ENCODE data around the gene BTBD18. TPM values are rescaled to one million over a fixed set of nuclear protein-coding genes. Genes with fewer than 3 reads are reported as not detected.

The BTBD18 gene
- total RNA-seq, 4 donors from 2014 or later = not detected

DNA sequence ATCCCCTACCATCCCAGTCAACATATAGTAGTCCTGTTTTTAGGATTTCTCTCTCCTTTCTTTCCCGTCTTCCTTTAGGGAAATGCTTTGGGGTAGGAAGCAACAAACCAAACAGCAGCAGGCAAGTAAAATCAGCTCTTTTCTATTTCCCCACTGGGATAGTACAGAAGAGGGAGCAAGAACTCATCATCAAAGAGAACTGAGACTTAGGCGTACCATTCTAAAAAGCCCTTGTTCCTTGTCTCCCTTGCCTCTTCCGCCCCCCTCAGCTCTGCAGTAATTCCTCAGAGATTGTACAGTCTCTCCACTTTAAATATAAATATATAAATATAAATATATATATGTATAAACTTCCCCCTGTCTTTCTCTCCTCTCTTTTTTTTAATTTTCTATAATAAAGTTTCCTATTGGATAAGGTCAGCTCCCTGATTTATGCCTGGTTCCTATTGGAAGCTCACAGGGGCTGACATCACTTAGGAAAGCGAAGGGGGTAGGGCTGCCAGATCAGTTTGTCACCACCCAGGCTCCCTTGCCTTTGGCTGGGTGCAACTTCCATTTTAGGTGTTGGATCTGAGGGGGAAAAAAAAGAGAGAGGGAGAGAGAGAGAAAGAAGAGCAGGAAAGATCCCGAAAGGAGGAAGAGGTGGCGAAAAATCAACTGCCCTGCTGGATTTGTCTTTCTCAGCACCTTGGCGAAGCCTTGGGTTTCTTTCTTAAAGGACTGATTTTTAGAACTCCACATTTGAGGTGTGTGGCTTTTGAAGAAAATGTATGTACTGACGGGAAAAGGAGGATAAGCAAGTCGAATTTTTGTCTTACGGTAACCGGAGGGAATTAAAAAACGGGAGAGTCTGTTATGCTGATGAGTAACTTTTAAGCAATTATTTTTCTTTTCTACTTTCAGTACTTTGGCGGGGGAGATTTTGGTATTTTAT is 9.9 kb upstream of the BTBD18 start, which contains the start of gene CTNND1:
TSS of gene CTNND1 (plus strand) at position 502 of the 934 bp plus-strand sequence. CDS start 29,677 bp downstream, outside the sequence.
- in situ Hi-C loops (cut with MboI; ENCODE audit: low sequenced_read_pairs in 4 of 4) = loop anchor here in 1 of 4 donors (25.0 kb wide), 1 partner anchor 424 kb away; the partner anchor contains the start of genes P2RX3 and SSRP1

DNA sequence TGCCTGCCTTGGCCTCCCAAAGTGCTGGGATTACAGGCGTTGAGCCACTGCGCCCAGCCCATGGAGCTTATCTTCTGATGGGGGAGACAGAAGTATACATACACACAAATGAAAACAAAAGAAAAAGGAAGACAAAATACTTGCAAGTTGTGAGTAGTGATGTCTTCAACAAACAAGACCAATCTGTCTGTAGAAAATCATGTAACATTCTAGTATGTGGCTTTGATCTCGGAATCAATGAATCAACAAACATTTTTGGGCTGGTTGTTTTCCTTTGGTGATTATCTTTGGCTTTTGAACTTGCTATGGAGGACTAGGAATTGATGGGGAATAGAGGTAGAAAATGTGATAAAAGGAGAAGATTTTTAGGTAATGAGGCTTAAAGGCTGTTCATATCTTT is 6.6 kb upstream of the BTBD18 start:
- no peak for TF ChIP-seq POLR2A (IDR thresholded peaks at IDR 0.05)
- TF ChIP-seq, protein P1, sequence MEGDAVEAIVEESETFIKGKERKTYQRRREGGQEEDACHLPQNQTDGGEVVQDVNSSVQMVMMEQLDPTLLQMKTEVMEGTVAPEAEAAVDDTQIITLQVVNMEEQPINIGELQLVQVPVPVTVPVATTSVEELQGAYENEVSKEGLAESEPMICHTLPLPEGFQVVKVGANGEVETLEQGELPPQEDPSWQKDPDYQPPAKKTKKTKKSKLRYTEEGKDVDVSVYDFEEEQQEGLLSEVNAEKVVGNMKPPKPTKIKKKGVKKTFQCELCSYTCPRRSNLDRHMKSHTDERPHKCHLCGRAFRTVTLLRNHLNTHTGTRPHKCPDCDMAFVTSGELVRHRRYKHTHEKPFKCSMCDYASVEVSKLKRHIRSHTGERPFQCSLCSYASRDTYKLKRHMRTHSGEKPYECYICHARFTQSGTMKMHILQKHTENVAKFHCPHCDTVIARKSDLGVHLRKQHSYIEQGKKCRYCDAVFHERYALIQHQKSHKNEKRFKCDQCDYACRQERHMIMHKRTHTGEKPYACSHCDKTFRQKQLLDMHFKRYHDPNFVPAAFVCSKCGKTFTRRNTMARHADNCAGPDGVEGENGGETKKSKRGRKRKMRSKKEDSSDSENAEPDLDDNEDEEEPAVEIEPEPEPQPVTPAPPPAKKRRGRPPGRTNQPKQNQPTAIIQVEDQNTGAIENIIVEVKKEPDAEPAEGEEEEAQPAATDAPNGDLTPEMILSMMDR (IDR thresholded peaks at IDR 0.05 in 4 of 5, conservative IDR thresholded peaks at IDR 0.05 in 1 of 5) = no peak
- Histone ChIP-seq H3K27ac (no peak overlapping the region), H3K4me1 (peaks cover 2 to 3% of the 10 kb centered on the region in 2 donors), H3K9me3 (no peaks in the 10 kb centered on the region), H3K36me3 (no peaks in the 10 kb centered on the region), H3K27me3 (no peaks in the 10 kb centered on the region), H3K4me3 (no peak overlapping the region)
- in situ Hi-C loops (cut with MboI; ENCODE audit: low sequenced_read_pairs in 4 of 4) (loop anchor here in 1 of 4 donors (25.0 kb wide), 1 partner anchor 421 kb away; the partner anchor contains the start of genes P2RX3 and SSRP1), intact Hi-C loops (cut with DNase I; ENCODE audit: low total_unique reads) (no loop called here)
- ATAC-seq = no peak
- DNase-seq = no peak

More for the DNA sequence above, 9.9 kb upstream of the BTBD18 start, which contains the start of gene CTNND1:
- H3K27ac ChIP-seq = peak within 1 kb of the TSS; percentile 90 to 97 (median 93)
- H3K9me3 ChIP-seq = no peaks in the 10 kb centered on the region
- DNase-seq (peak; percentile 92 to 95), ATAC-seq (peak; percentile 100)
- H3K4me1 ChIP-seq = peaks cover 34 to 37% of the 10 kb centered on the region in 2 donors
- H3K4me3 ChIP-seq = peak within 1 kb of the TSS; percentile 66 to 83 (median 78)
- TF ChIP-seq POLR2A (IDR thresholded peaks at IDR 0.05) = peak; percentile 67 to 80
- TF ChIP-seq, protein P1 (IDR thresholded peaks at IDR 0.05 in 4 of 5, conservative IDR thresholded peaks at IDR 0.05 in 1 of 5) = no peak
- intact Hi-C loops (cut with DNase I; ENCODE audit: low total_unique reads) = loop anchor here (1.0 to 2.0 kb wide), 4 partner anchors 15 to 94 kb away; partner anchors contain the start of gene SELENOH
- no peaks in the 10 kb centered on the region for H3K27me3 ChIP-seq
- no peaks in the 10 kb centered on the region for H3K36me3 ChIP-seq

DNA sequence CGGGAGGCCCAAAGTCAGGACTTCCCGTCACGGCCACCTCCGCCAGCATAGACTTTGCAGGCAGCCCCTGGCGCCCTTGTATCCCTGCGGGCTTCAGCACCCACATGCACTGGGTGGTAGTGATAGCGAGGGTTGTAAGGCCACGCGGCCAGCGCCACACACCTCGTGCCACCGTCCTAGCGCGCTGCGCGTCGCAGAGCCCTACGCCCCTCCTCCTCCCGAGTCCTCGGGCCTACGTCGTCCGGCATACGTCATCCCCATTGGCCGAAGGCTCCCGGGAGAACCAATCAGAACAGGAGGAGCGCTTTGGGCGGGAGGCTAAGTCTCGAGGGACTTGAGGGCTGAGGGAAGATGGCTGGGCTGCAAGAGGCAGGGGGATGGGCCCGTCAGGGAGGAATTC is 1.3 kb upstream of the BTBD18 start:
- in situ Hi-C loops (cut with MboI; ENCODE audit: low sequenced_read_pairs in 4 of 4) = loop anchor here in 1 of 4 donors (25.0 kb wide), 1 partner anchor 416 kb away; the partner anchor contains the start of genes P2RX3 and SSRP1
- intact Hi-C loops (cut with DNase I; ENCODE audit: low total_unique reads) = no loop called here
- Histone ChIP-seq H3K27me3 (no peaks in the 10 kb centered on the region), H3K4me3 (no peak overlapping the region), H3K27ac (no peak overlapping the region), H3K36me3 (no peaks in the 10 kb centered on the region), H3K9me3 (no peaks in the 10 kb centered on the region), H3K4me1 (no peaks in the 10 kb centered on the region)
- no peak for ATAC-seq
- TF ChIP-seq, protein P1 (IDR thresholded peaks at IDR 0.05 in 4 of 5, conservative IDR thresholded peaks at IDR 0.05 in 1 of 5) = no peak
- TF ChIP-seq POLR2A (IDR thresholded peaks at IDR 0.05) = no peak
- DNase-seq = no peak

DNA sequence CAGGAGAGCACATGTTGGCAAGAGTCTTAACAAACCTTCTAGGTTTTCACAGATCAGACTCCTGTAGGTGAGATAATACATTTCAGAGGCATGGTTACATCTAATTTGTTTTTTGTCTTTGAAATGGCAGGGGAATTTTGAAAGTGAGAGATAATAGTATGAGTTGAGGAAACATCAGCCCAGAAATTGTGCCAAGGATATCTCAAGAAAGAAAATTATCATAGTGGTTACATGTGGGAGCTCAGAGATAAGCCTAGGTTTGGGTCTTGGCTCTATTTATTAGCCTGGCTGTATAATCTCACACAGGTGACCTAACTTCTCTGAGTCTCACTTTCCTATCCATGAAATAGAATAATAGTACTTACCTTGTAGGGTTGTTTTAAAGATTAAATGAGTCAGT is 443 bp downstream of the BTBD18 start:
- no peak overlapping the region for H3K4me3 ChIP-seq
- no peak for DNase-seq
- H3K4me1 ChIP-seq = no peaks in the 10 kb centered on the region
- in situ Hi-C loops (cut with MboI; ENCODE audit: low sequenced_read_pairs in 4 of 4) = loop anchor here in 1 of 4 donors (25.0 kb wide), 1 partner anchor 414 kb away; the partner anchor contains the start of genes P2RX3 and SSRP1
- intact Hi-C loops (cut with DNase I; ENCODE audit: low total_unique reads) = no loop called here
- H3K36me3 ChIP-seq = no peaks in the 10 kb centered on the region
- no peaks in the 10 kb centered on the region for H3K9me3 ChIP-seq
- TF ChIP-seq, protein P1 (IDR thresholded peaks at IDR 0.05 in 4 of 5, conservative IDR thresholded peaks at IDR 0.05 in 1 of 5) = no peak
- TF ChIP-seq POLR2A (IDR thresholded peaks at IDR 0.05) = no peak
- no peaks in the 10 kb centered on the region for H3K27me3 ChIP-seq
- no peak overlapping the region for H3K27ac ChIP-seq
- ATAC-seq = no peak
